Diencephalon (tissue), 1 donor: Measurements from ENCODE around the gene OBI1. TPM values are rescaled to one million over a fixed set of nuclear protein-coding genes. Genes with fewer than 3 reads are reported as not detected.

ENCODE experiments used
- total RNA-seq: library from RNA; depleted of rRNA; stranded (reverse); fragments of >200 nt; gene quantifications from one replicate; pipeline ENCODE4 v1.2.3, GENCODE V29; 2014

OBI1 gene
- 51.7 TPM for total RNA-seq

GRCh38 chr13:78658630-78659449 lies at the start of gene OBI1:
OBI1 (minus strand) TSS chr13:78659155; CDS start chr13:78659120, 35 bp downstream.

GRCh38 chr13:78603240-78603957 lies 55.6 kb downstream of the OBI1 start, which contains the start of gene POU4F1:
POU4F1 (minus strand) TSS chr13:78603552; CDS start chr13:78603326, 226 bp downstream.

Other genes with a start within 250 kb of the OBI1 start
- gene POU4F1, start 55.6 kb downstream of the OBI1 start, total RNA-seq: 0.69 TPM